HG03097 (cell line): ENCODE results near the gene NEDD9.

Experiments used
- ATAC-seq: cut with Tn5 transposase; IDR thresholded peaks from one replicate; pipeline ENCODE4 v1.9.1; 2021; ENCODE audit not compliant: unreplicated experiment, low FRiP score

NEDD9 gene

DNA sequence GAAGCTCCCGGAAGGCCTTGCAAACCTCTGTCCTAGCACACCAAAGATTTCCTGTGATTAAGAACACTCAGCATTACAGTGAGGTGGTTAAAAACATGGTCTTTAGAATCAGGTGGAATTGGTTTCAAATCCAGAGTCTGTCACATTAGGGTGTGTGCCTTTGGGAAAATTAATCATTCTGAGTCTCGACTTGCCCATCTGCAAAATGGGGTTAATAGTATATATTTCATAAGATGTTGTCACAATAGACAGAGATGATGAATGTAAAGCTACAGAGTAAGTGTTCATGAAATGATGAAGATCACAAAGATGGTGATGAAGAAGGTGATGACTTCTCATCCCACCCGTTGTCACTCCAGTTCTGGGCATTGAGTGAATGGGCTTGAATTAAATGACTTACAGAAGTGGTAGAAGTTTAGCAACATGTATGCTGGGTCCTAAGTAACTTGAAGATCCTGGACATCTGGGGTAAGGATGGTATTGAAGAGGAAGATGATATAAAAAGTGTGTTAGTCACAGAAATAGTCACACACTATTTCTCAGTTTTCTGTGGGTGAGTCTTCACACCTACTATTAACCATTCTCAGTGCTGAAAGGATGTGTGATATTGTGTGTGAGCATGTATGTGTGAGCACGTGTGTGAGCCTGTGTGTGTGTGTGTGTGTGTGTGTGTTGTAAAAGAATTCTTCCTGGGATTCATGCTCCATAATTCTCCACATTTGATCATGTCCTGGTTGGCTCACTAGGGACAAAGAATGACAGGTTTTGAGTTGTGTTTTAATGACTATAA is 28.0 kb upstream of the NEDD9 start:
- ATAC-seq: no peak

DNA sequence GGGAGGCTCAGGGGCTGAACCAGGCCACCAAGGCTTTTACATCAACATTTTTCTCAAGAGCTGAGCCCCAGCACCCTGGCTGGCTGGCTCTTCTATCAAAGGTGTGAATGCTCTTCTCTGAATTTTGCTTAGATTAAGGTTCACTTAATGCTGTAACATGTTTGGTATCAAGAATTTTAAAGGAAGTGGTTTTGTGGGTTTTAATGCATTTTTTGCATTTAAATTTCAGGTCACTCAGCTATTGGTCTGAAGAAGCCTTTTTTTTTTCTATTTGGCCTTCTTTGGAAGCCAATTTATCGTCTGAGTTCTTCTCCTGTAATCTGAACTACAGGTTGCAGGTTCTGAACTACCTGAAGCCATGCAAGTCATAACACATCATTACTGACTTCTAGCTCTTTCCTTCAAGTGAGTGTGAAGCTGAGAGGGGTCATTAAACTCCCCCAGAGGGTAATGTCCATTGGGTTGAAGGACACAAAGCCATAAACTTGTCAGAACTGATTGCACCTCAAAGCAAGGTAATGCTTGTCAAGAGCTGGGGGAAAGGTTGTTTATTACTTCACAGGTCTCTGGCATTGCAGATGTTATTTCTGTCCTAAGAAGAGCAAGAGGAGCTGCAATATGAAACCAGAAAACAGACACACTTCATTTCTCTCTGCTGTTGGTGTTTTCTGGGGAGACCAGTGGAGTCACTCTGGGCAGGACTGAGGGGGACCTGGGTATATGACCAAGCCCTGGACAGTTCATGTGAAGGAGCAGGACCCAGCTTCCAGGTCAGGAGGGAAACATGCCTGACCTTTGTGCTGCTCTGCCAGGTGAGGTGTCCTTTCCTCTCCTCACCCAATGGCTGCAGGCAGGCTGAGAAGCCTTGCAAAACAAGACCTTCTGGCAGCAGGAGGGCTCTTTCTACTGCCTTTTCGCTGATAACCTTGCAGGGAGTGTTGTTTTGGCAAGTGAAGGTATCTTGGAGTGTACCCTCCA is 26.1 kb upstream of the NEDD9 start:
- no peak for ATAC-seq

DNA sequence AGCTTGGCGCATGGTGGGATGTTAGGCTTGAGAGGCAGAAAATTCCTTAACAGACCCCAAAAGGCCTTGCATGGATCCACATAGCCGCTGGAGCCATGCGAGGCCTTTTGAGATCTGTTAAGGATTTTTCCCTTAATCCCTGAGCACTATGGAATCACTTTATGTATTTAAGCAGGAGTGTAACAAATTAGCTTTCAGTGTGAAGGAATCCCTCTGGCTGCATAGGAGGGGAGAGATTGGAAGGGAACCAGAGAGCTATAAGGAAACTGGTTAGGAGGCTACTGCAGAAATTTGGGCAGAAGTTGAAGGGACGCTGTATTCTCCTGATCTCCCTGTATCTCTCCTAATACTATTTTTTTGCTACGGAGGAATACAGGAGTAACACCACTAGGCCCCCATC is 23.1 kb upstream of the NEDD9 start:
- no peak for ATAC-seq

DNA sequence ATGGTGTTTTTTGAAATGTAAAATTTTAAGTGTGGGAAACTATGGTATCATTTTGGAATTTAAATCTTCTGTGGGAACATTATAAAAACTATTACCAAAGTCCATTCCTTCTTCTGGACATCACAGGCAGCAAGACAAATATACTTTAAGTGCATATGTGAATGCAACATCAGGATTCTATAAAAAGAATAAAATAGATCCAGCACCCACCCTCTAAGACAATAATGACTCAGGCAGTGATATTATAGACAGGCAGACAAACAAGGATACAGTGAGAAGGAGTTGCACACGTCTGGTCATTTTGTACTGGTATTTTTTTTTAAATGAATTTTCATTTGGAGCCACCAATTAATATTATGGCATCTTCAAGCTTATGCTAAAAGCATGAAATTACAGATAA is 21.1 kb upstream of the NEDD9 start:
- no peak for ATAC-seq

DNA sequence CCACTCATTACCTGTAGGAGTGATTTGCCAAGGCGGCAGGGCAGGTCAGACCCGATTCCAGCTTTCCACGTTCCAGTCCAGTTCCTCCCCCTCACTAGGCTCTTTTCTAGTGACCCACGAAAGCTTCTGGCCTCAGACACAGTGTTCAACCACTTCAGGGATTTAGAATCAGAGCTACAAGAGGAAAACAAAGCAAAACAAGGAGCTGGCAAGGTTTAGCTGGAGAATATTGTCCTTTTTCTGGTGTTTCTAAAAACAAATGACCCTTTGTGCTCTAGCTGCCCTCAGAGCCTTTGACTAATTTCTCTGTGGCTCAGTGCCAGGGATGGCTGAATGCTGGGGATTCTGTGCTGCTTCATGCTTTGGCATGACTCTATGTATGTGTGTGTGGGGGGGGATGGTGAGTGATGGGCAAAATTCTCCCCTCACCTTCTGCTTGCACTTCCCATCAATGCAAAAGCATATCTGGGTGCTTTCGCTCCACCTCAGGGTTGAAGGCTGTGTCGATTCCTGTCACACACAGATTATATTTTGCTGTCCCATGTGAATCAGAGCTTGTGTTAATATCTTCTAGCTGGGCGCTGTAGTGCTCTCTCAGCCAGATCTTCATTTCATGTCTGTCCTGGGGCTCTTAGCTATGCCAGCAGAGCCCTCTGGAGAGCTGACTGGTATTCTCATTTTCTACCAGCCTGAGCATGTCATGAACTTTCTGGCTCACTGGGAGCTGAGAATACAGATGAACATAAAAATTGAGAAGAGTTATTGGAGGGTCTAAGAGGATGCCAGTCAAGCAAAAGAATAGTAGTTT is 19.3 kb upstream of the NEDD9 start:
- no peak for ATAC-seq

DNA sequence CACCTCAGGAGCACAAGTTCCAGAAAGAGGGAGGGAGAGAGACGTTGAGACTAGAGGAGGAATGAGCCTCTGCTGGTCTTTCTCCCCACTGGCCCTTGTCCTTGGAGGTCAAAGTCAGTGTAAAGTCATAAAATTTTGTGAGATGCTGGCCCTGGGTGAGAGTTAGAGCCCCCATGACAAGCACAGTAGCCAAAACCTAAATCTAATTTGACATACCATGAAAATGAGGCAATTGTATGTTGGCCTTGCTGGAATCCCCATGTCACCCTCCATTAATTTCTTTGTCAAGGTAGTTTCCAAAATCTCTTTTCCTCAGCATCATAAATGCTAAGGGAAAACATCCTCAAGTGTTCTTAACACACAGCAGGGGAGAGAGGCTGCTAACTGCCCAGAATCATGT is 17.6 kb upstream of the NEDD9 start:
- ATAC-seq: no peak

DNA sequence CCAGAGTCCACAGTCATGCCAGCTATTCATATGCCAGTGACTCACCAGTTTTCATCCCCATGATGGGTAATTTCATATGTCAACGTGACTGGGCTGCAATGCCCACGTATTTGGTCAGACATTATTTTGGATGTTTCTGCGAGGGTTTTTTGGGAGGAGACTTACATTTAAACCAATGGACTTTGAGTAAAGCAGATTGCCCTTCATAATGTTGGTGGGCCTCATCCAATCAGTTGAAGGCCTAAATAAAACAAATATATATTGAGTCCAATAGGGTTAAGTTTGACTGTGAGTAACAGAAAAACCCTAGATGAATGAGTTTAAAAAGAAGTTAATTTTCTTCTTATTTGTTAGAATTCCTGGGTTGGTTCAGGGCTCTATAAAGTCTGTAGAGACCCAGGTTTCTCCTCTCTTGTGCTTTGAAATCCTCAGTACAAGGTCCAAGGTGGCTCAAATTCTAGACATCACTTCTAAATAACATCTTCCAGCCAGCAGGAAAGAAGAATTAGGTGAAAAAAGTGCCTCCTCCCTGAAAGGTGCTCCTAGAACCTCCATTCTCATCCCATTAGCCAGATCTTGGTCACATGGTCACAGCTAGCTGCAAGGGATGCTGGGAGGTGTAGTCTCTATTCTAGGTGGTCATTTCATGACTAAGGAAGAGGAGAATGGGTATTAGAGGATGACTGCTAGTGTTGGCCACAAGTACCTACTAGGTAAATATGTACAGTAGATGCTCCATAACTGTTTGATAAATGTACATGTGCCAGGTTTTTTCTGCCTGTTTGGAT is 16.7 kb upstream of the NEDD9 start:
- no peak for ATAC-seq

DNA sequence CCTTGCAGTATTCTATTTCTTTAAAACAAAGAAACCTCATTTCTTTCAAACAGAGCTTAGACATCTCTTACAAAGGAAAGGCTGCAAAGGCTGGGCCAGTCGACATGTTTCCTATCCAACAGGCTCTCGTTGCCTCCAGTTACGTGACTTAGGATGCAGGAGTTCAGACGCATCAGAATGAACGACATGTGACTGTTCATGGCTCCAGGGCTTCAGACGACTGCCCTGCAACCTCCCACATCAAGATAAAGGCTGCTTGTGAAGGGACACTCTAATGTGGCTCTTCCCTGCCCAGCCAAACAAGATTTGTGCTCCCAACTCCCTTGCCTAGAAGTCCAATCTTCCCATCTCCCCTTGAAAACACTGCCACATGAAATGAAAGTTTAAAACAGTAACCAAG is 14.3 kb upstream of the NEDD9 start:
- no peak for ATAC-seq

DNA sequence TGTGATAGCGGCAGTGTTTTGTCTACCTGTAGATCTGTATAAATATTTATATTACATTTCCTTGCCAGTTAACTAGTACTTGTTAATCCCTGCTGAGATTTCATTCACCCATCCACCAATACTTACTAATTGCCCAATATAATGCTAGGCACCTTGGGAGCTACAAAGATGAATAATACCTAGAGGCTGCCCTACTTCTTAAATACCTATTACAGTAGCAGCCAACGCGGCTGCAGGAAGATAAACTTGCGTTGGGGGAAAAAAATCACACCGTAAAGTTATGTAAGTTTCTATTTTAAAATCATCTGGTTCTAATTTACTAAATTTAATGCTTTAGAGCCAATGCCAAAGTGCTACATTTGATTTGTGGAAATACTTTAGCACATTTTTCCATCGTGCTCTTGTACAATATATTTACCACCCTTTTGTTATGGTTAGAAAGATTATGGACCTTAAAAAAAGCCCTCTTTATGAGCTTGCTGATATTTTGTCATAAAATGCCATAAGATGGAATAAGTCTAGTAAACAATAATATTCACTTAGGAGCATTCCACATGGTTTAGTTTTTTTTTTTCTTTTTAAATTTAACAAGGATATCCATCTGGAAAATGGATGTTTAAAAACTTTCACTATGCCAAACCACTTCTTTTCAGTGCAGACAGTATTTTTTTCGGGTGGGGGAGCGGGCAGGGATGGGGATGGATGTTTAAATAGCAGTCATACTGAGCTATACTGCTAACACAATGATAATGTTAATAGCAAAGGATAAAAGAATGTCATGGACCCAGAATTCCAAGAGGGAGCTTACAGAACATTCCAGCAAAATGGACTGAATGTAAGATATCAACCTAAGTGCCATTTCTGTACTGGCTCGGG is 13.2 kb upstream of the NEDD9 start:
- no peak for ATAC-seq

DNA sequence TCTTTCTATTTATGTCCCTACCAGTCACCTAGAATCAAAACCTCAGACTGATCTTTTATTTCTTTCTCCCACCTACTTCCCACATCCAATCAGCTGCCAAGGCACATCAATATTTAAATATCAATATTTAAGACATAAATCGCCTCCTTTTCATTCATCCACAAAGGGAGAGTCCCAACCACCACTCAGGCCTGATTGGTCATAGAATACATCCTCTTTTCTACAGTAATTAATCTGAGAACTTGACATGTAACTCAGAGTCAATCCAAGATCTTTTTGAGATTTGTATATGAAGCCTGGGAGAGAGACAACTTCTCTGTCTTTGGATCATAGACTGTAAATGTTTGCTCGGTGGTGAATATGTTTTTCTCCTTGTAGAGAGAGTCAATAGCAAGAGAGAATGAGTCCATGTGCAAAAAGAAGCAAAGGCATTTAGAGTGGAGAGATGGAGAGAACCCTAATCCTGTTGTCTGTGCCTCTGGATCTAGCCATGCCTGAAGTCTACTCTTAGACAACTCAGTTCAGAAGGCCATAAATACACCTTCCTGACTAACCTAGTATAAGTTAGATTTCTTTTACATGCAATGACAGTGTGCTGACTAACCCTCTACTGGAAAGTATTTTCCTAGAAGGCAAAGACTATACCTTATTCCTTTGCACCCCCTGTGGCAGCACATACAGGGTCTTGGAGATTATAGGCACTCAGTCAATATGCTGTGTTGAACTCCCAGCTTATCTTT is 12.1 kb upstream of the NEDD9 start:
- no peak for ATAC-seq

DNA sequence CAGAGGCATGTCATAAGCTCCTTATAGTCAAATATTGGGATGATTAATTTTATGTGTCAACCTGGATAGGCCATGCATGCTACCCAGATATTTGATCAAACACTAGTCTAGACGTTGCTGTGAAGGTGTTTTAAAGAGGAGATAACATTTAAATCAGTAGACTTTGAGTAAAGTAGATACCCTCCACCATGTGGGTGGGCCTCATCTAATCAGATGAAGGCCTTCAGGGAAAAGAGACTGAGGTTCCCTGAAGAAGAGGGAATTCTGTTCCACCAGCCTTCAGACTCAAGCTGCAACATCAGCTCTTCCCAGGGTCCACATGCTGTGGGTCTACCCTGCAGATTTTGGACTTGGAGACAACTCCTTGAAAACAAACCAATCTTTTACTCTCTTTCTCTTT is 11.4 kb upstream of the NEDD9 start:
- ATAC-seq: no peak

DNA sequence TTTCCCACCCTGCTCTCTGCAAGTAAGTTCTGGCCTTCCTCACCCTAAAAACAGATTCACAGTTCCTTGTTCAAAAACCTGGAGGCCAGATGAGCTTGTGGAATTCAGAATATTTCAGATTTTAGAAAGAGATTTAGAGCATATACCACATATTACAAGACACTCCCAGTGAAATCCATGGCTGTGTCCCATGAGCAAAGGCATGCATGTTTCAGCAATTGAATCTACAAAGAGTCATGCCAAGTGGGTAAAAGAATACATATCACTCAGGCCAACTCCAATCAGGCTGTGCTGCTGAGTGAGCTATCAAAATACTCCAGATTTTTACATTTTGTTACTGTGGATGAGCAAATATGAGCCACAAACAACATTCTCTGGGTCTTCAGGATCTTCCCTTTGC is 10.2 kb upstream of the NEDD9 start:
- no peak for ATAC-seq

DNA sequence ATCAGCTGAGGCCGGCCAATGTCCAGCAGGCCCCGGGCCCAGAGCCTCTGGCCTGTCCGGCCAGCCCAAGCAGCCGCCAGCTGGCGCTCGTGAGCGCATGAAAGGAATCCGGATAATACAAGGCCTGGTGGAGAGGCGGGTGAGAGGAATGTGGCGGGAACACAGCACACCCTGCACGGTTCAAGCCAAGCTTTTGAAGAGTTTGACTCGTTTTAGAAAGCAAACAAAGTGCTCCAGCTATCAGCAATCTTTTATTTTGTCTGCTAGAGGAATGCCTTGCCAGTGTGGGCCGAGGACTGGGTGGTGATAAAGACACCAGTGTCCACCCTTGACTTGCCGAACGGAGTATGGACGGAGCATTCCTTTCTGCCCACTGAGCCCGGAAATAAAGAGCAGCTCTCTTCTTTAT is 9.3 kb upstream of the NEDD9 start:
- no peak for ATAC-seq

DNA sequence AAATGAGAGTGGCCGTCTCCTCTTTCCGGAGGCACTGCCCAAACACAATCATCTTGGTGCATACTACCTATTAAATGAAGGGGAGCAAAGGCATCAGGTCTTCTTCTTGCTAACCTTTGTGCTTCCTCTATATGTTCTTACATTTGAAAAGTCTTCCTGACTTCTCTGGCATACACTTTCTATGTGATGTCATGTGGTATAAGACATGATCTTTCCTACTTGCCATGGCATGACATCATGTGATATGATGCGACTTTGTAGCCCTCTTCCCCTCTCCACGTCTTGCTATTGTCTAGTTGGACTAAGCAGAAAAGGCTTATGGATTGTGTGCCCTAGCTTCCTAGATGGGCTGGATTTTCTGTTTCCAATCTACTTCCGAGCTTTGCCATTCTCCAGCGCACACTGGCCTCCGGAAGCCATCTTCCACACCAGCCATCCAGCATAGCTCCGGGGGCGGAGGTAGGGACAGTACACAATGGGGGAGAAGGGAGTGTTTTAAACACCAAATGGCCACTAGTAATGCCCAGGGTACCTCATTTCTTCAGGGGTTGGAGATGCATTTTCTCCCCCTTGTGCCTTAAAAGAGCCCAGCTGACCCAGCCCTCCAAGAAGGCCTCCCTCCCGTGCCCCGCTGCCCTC is 8.8 kb upstream of the NEDD9 start:
- ATAC-seq: no peak

DNA sequence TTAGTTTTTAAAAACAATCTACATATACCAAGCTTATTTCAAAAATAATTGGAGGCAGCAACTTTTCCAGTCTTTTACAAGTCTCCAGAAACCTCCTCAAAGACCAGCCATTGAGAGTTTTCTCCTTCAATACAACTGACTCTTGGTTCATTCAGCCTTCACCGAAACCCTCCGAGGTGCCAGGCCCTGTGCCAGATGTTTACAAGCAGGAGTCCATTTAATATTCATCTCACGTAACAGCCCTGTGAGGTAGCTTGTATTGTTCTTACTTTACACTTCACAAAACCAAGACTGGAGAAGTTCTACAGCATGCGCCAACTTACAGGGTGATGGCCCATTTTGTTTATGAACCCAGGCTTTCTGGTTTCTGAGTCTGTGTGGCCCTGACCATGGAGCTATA is 5.5 kb upstream of the NEDD9 start:
- ATAC-seq: no peak

DNA sequence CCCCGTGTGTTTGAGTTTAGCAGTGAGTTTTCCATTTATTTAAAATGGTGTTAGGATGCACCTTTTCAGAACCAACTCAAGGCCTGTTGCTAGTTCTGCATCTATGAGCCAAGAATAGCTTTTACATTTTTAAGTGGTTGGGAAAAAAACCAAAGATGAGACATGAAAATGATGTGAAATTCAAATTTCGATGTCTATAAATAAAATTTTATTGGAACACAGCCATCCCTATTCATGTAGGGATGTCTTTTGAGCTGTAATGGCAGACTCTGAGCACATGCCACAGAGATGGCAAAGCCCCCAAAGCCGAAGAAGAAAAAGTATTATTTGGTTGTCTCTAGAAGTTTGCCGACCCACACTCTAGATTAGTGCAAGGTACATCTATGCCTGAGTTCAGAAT is 5.0 kb upstream of the NEDD9 start:
- no peak for ATAC-seq

DNA sequence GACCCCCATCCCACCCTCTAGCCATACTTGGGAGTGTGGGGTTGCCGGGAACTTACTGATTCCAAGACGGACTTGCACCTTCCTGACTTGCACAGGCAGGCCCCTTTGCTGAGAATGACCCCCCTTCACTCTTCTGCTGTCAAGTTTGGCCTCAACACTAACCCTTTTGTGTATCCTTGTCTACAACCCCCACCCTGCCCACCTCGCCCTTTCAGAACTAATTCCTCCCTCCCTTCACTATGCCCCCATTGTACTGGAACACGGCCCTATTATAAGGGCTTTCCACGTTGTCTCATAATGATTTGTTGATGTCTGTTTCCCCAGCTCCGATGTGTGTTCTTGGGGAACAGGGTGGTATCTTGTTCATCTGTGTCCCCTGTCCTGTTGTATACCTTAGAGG is 4.4 kb upstream of the NEDD9 start:
- ATAC-seq: no peak

DNA sequence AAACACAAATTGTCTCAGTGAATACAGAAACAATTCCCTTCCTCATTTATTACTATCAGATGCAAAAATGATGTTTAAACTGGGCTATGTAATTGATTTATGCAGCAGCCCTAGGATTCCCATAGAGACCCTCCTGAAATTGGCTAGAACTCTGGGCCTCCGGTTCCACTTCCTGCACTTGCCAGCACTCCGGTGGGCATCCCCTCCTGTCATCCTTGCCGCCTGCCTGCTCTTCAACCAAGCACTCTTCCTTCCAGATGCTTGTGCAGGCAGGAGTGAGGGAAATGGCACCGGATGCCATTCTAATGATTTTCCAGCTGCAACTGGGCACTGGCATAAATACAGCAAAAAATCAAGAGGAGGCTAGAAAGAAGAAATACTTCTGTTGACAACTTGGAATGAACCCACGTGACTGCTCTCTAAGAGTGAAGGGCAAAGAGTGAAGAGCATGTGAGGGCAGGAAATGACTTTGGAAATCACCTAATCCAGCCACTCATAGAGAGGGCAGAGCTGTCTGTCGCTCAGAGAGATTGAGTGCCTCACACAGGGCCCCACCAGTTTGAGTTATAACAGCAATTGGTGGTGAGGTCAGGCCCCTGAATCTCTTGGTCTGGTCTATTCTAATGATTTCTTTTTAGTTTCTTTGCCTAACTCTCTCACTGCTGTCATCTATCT is 3.7 kb upstream of the NEDD9 start:
- ATAC-seq: no peak
